PC-9 (cell line): ENCODE results near the gene NANOS3.

Experiments
- CTCF ChIP-seq: fragments of 200-600 bp; sonication (generic); conservative IDR thresholded peaks from 2 replicates; pipeline ENCODE4 v1.6.1; 2017; ENCODE audit warnings: mixed run types, antibody characterized with exemption, mild to moderate bottlenecking, moderate library complexity
- EZH2 ChIP-seq: fragments of 200-600 bp; sonication (generic); IDR thresholded peaks from 2 replicates; pipeline ENCODE4 v1.8.0; 2017; ENCODE audit warnings: antibody characterized with exemption, low read depth

- no peak for TF ChIP-seq CTCF
- no peak for TF ChIP-seq EZH2
Measured at GRCh38 chr19:13882419-13882795, 5.5 kb downstream of the NANOS3 start.
